ENCODE measurements around the gene RAB3A. TPM values are rescaled to one million over a fixed set of nuclear protein-coding genes. Genes with fewer than 3 reads are reported as not detected.

Gene RAB3A, protein sequence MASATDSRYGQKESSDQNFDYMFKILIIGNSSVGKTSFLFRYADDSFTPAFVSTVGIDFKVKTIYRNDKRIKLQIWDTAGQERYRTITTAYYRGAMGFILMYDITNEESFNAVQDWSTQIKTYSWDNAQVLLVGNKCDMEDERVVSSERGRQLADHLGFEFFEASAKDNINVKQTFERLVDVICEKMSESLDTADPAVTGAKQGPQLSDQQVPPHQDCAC
- 1 to 10 TPM; 8.9 to 9.8 TPM for total RNA-seq

DNA sequence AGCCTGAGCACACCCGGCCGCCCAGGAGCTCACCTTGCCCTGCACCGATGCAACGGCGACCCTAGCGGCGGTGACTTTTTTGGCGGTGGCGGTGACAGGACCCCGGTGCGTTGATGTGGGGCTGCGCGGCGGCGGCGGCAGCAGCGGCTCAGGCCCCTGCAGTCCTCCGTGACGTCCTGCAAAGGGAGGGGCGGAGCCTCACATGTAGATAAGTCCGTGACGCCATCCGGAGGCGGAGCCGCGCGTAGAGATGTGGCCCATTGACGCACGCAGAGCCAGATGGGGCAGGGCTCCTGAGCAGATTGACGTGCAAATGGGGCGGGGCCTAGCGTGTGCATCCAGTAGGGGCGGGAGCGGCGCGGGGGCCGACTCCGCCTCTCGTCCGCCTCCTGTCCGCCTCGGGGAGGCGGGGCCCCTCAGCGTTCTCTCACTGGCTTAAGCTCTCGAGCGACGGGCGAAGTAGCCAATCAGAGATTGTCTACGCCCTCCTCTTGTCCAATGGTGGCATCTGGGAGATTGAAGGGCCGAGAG, at the start of gene RAB3A:
Gene RAB3A, minus strand, starts transcription at position 180 of the 531 bp plus-strand sequence. CDS start 1,302 bp downstream, outside the sequence.
- Mint-ChIP-seq H3K27ac (peak within 1 kb of the TSS; percentile 77 to 91), H3K36me3 (peaks cover 9 to 20% of the 10 kb centered on the region in 2 donors), H3K9me3 (no peaks in the 10 kb centered on the region)
- peak; percentile 93 for ATAC-seq
- peak; percentile 99 to 100 for DNase-seq (ENCODE audit: low spot score in 2 of 2)

DNA sequence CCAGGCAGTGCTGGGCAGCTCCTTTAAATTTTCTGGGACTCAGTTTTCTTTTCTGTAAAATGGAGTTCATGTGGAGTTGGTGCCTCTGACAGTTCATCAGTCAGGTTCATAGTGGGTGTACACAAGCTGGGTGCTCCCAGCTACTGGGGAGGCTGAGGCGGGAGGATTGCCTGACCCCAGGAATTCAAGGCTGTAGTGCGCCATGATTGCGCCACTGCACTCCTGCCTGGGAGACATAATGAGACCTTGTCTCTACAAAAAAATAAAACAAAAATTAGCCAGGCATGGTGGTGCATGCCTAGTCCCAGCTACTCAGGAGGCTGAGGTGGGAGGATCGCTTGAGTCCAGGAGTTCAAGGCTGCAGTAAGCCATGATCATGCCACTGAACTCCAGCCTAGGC, 49.3 kb upstream of the RAB3A start:
- no peak for DNase-seq (ENCODE audit: low spot score in 2 of 2)
- no peaks in the 10 kb centered on the region for H3K36me3 Mint-ChIP-seq
- no peak for ATAC-seq
- no peaks in the 10 kb centered on the region for H3K9me3 Mint-ChIP-seq
- no peak overlapping the region for H3K27ac Mint-ChIP-seq

DNA sequence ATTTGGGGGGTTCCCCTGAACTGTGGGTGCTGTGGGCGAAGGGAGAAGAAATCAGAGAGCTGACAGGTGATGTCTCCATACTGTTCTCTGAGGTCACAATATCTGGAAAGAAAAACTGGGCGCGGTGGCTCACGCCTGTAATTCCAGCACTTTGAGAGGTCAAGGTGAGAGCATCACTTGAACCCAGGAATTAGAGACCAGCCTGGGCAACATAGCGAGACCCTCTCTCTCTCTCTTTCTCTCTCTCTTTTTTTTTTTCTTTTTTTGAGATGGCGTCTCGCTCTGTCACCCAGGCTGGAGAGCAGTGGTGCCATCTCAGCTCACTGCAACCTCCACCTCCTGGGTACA, 48.5 kb upstream of the RAB3A start:
- no peaks in the 10 kb centered on the region for H3K9me3 Mint-ChIP-seq
- ATAC-seq (no peak), DNase-seq (ENCODE audit: low spot score in 2 of 2) (no peak)
- no peaks in the 10 kb centered on the region for H3K36me3 Mint-ChIP-seq
- no peak overlapping the region for H3K27ac Mint-ChIP-seq

DNA sequence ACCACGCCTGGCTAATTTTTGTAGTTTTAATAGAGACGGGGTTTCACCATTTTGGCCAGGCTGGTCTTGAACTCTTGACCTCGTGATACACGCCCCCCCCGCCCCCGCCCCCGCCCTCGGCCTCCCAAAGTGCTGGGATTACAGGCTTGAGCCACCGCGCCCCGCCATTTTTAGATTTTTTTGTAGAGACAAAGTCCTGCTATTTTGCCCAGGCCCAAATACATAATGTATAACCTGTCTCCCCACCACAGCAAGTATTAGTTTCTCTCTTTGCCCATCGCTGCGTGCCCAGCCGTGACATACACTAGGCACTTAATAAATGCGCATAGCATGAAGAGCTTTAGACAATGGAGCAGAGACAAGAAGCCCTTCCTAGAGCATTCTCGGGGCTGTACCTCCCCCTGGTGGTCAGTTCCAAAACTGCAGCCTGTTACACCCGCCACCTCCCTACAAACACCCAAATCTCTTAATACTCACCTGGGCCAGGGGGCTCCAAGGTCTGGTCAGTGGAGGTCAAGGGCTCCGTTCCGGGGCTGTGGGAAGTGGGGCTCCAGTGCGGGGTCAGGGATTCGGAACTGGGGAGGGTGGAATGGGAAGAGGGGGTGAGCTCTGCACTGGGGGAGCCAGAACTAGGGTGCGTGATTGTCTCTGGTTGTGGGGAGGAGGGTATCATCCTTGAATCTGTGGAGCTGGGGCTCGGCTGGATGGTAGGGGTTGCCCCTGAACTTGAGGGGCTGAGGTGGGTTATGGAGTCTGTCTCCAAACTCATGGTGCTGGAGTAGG, 47.9 kb upstream of the RAB3A start:
- Mint-ChIP-seq H3K9me3 (no peaks in the 10 kb centered on the region), H3K36me3 (no peaks in the 10 kb centered on the region), H3K27ac (no peak overlapping the region)
- DNase-seq (ENCODE audit: low spot score in 2 of 2) = peak; percentile 78 to 86
- peak; percentile 89 for ATAC-seq

DNA sequence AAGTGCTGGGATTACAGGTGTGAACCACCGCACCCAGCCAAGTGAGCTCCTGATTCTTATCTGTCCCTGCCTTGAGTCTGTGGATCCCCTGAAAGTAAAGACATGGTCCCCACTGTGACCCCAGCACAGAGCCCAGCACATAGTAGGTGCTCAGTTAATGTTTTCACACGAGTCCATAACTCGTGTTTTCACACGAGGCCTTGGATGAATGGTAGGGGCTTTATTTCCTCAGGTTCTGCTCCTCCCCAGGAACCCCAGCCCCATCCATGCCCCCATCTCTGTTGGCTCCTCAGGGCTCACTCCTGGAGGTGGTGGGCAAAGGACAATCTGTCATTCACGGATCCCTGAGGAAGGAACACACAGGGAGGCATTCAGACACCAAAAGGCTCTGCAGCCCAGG, 46.0 kb upstream of the RAB3A start:
- no peak overlapping the region for H3K27ac Mint-ChIP-seq
- H3K36me3 Mint-ChIP-seq = no peaks in the 10 kb centered on the region
- no peak for ATAC-seq
- DNase-seq (ENCODE audit: low spot score in 2 of 2) = no peak
- no peaks in the 10 kb centered on the region for H3K9me3 Mint-ChIP-seq

DNA sequence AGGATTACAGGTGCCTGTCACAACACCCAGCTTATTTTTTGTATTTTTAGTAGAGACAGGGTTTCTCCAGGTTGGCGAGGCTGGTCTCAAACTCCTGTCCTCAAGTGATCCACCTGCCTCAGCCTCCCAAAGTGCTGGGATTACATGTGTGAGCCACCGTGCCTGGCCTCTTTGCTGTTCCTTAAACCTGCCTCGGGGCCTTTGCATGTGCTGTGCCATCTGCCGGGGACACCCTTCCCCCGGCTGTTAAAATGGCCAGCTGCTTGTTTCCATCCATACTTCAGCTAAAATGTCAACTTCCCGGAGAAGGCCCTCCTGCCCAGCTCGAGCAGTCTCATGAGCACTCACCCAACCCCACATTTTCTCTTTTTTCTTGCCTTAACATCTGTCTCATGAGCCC, 41.5 kb upstream of the RAB3A start:
- Mint-ChIP-seq H3K36me3 (no peaks in the 10 kb centered on the region), H3K9me3 (no peaks in the 10 kb centered on the region), H3K27ac (peak overlapping the region in 1 of 2 donors; percentile 7)
- no peak for ATAC-seq
- no peak for DNase-seq (ENCODE audit: low spot score in 2 of 2)

DNA sequence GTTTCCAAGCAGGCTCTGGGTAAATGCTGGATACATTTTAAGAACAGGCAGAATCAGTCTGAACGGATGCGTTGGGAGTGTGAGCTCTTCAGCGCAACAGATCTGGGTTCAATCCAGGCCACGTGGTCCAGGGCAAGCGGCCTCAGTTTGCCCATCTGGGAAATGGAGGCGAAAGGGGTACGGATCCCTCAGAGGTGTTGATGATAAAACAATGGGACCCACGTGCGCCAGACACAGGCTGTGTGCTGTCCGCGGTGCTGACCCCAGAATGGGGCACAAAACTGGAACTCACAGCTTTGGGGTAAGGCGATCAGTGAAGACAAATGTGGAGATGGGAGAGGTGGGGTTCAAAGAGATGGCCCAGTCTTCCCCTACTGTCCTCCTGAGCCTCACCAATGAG, 35.5 kb upstream of the RAB3A start:
- Mint-ChIP-seq H3K27ac (no peak overlapping the region), H3K9me3 (no peaks in the 10 kb centered on the region), H3K36me3 (no peaks in the 10 kb centered on the region)
- no peak for DNase-seq (ENCODE audit: low spot score in 2 of 2)
- ATAC-seq = no peak

DNA sequence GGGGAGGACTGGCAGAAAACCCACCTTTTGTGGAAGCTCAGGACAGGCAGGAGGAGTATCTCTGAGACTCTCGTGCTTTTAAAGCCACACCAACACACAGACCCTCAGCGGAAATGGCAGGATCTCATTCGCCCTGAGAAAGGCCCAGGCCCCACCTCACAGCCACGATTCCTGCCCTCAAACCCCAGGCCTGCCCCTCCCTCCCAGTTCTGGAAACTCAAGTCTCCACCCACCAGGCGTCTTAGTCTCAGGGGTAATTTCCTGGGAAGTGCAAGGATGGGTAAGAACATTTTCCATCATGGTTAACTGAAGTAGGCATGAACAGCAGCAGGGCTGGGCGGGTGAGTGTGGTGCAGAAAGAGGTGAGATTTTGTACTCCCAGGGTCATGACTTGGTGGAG, 30.4 kb upstream of the RAB3A start:
- DNase-seq (ENCODE audit: low spot score in 2 of 2) = no peak
- ATAC-seq = no peak
- Mint-ChIP-seq H3K27ac (no peak overlapping the region), H3K9me3 (peaks cover 0 to 6% of the 10 kb centered on the region in 2 donors), H3K36me3 (peaks cover 7% of the 10 kb centered on the region in 2 donors)

DNA sequence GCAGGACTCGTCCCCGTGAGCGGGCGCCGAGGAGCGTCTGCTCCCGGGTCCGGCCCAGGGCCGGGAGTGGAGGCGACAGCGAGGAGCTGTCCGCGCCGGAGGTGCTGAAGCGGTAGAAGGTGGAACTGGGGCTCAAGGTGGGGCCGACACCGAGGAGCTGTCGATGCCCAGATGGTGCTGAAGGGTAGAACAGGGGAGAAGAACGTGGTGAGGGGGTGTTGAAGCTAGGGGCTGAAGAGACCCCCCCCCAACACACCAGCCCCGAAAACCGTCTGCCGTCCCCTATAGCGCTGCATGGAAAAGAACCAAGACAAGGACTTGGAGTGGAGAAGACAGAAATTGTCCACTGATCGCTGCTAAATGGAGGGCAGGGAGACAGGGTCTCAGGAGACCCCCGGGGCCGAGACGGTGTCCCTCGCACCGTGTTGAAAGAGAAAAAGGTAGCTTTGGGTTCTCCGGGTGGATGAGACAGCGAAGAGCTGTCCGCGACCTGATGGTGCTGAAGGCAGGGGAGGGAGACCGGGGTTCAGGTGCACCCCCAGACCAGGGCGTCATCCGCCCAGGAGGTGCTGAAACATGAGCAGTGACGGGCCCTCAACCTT, 29.5 kb upstream of the RAB3A start:
- peaks cover 7% of the 10 kb centered on the region in 2 donors for H3K36me3 Mint-ChIP-seq
- ATAC-seq (peak in 1 of 2 donors; percentile 54), DNase-seq (ENCODE audit: low spot score in 2 of 2) (peak in 1 of 2 donors; percentile 69)
- peaks cover 0 to 6% of the 10 kb centered on the region in 2 donors for H3K9me3 Mint-ChIP-seq
- no peak overlapping the region for H3K27ac Mint-ChIP-seq

DNA sequence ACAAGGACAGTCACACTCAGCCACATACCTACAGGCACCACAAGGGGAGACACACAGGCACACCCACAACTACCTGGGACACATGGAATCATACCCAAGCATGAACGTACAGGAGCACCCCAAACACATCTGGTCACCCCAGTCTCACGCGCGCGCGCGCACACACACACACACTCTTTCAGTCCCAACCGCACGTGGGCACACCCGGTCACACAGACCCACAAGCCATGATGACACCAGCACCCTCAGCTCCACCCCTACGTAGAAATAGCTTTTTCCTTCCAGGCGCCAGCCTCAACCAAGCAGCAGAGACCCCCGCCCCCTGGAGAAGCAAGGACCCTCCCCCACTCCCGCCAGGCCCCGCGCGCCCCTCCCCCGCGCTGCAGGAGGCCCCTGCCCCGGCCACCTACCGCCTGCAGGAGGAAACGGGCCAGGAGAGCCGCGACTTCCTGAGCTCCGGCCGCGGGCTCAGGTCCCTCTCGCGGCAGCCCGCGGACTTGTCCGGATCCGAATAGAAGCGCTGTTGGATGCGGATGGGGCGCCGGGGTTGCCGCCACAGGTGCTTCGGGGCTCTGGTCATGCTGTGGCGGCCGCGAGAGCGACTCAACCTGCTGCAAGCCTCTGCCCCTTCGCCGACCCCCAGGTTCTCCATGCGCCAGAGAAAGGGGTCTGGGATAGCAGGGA, 28.8 kb upstream of the RAB3A start:
- ATAC-seq = peak; percentile 11 to 39
- Mint-ChIP-seq H3K27ac (no peak overlapping the region), H3K9me3 (peaks cover 0 to 6% of the 10 kb centered on the region in 2 donors), H3K36me3 (peaks cover 7% of the 10 kb centered on the region in 2 donors)
- DNase-seq (ENCODE audit: low spot score in 2 of 2) = no peak

DNA sequence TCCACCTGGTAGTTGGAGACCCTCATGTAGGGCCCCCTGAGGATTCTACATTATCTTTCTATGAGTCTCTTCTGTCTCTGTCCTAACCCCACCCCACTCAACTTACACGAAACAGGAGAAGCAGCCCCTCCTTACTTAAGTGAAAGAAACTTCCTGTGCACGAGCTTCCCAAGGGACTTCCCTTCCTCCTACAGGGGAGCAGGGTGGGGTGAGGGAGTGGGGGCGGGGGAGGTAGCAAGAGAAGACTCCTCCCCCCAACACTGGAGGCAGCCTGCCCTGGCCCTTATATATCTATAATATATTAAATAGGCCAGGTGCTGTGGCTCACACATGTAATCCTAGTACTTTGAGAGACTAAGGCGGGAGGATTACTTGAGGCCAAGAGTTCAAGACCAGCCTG, 27.9 kb upstream of the RAB3A start:
- peaks cover 0 to 6% of the 10 kb centered on the region in 2 donors for H3K9me3 Mint-ChIP-seq
- H3K36me3 Mint-ChIP-seq = peaks cover 7% of the 10 kb centered on the region in 2 donors
- ATAC-seq = no peak
- no peak overlapping the region for H3K27ac Mint-ChIP-seq
- no peak for DNase-seq (ENCODE audit: low spot score in 2 of 2)

DNA sequence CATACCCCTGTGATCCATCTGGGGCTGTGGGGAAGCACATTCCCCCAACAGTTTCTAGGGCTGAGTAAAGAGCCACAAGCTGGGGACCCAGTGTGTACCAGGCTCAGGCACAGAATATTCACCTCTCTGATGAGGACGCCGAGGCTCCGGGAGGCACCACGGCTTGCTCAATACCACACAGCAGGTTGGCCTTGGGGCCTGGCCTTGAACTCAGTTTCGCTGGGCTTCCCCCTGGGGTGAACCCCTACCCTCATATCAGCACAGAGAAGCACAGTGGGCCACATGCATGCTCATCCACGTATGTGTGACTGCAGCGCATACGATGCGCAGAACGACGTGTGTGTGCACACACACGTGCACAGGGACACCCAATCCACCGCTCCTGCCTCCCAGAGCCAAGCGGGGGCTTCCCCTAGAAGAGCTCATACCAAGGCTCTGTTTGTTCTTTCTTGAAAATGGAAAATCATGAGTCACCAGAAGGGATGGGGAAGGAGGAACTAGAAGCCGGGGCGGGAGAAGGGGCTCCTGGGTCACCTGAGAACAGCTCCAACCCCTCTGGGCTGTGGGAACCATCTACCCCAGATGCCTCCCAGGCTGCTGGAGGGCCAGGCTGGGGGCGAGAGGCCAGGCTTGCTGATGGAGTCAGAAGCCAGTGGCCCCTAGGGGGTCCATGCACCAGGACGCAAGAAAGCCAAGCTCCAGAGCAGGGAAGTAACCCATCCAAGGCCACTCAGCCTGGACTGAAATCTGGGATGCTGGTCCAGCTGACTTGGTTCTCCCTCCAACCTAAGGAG, 27.3 kb upstream of the RAB3A start:
- ATAC-seq = peak; percentile 31 to 54
- Mint-ChIP-seq H3K27ac (no peak overlapping the region), H3K36me3 (peaks cover 7% of the 10 kb centered on the region in 2 donors), H3K9me3 (peaks cover 0 to 6% of the 10 kb centered on the region in 2 donors)
- DNase-seq (ENCODE audit: low spot score in 2 of 2) = no peak

DNA sequence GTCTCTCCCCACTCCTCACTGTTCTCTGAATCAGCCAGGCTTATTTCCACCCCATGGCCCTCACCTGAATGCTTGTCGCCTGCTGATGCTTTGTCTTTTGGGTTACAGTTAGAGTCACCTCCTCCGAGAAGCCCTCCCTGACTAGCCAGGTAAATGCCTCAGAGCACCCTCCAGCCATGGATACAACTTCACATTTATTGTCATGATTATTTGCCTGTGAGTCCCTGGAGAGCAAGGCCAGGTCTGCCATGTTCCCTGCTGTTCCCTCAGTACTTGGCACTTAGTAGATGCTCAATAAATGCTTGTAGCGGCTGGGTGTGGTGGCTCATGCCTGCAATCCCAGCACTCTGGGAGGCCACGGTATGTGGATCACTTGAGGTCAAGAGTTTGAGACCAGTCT, 26.1 kb upstream of the RAB3A start:
- peaks cover 7% of the 10 kb centered on the region in 2 donors for H3K36me3 Mint-ChIP-seq
- ATAC-seq = no peak
- no peak for DNase-seq (ENCODE audit: low spot score in 2 of 2)
- peaks cover 0 to 6% of the 10 kb centered on the region in 2 donors for H3K9me3 Mint-ChIP-seq
- no peak overlapping the region for H3K27ac Mint-ChIP-seq

DNA sequence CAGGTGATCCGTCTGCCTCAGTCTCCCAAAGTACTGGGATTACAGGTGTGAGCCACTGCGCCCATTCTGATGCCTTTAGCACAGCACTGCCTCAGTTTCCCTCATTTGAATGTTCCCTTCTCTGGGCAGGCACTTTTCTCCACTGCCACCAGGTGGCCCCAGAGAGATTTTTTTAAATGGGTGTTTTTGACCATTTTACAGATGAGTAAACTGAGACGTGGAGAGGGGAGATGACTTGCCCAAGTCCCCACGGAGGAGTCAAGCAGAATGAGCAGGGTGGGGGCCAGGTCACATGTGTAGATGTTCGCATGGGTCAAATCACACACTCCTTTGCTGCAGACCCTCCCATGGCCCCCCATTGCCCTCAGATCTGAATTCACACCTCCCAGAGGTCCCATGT, 25.6 kb upstream of the RAB3A start:
- Mint-ChIP-seq H3K36me3 (peaks cover 10 to 11% of the 10 kb centered on the region in 2 donors), H3K9me3 (peaks cover 0 to 6% of the 10 kb centered on the region in 2 donors), H3K27ac (no peak overlapping the region)
- no peak for DNase-seq (ENCODE audit: low spot score in 2 of 2)
- no peak for ATAC-seq

DNA sequence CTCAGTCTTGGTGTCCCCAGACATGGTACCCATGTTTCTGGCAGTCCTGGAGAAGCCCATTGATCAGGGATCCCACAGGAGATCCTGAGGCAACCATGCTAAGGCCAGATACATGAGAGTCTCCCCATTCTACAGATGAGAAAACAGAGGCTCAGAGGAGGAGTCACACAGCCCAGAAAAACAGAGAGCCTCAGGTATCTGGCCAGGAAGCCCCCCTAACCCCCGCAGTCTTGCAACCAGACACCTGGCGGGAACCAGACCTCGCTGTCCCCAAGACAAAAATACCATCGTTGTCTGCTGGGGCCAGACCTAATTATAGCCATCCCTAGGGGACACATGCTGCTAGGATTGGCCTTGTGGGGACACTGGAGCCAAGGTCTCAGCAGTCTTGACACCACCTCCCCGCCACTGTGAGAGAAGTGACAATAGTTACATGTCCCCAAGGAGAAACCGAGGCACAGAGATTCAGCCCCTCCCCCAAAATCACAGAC, 24.0 kb upstream of the RAB3A start:
- ATAC-seq (no peak), DNase-seq (ENCODE audit: low spot score in 2 of 2) (no peak)
- Mint-ChIP-seq H3K9me3 (no peaks in the 10 kb centered on the region), H3K27ac (no peak overlapping the region), H3K36me3 (peaks cover 8 to 9% of the 10 kb centered on the region in 2 donors)
